Measurements from ENCODE around the gene CALD1. TPM values are rescaled to one million over a fixed set of nuclear protein-coding genes. Genes with fewer than 3 reads are reported as not detected.

The CALD1 gene
- total RNA-seq, 1 experiment from 2014 or later = 107 TPM

GRCh38 chr7:134819401-134819800 lies 40.0 kb downstream of the CALD1 start:
- Histone ChIP-seq H3K9me3 (ENCODE audit: control insufficient read depth, low read depth, low read length) (no peaks in the 10 kb centered on the region), H3K79me1 (ENCODE audit: insufficient read depth, low read depth, low read length, poor library complexity, severe bottlenecking) (no peaks in the 10 kb centered on the region), H3K9ac (ENCODE audit: extremely low read depth, insufficient read length, low read length) (no peak overlapping the region), H2BK120ac (ENCODE audit: low read depth, low read length, poor library complexity, severe bottlenecking) (no peak overlapping the region), H2AFZ (ENCODE audit: low read length) (no peak overlapping the region), H3K27ac (ENCODE audit: insufficient read length, low read depth, low read length) (no peak overlapping the region), H3K27me3 (ENCODE audit: insufficient read depth, low read length) (no peaks in the 10 kb centered on the region), H4K91ac (ENCODE audit: insufficient read length, low read depth, low read length) (no peak overlapping the region), H3K18ac (ENCODE audit: insufficient read length, low read depth, low read length) (no peak overlapping the region), H2BK12ac (ENCODE audit: insufficient read length, low read depth, low read length) (no peak overlapping the region), H3K23me2 (ENCODE audit: insufficient read length, low read depth, low read length, poor library complexity, severe bottlenecking) (no peaks in the 10 kb centered on the region), H2BK20ac (ENCODE audit: low read depth, low read length, poor library complexity, severe bottlenecking) (no peak overlapping the region), H2AK5ac (ENCODE audit: insufficient read length, low read length) (no peak overlapping the region), H3K4me1 (ENCODE audit: insufficient read depth, low read length) (no peaks in the 10 kb centered on the region), H2BK15ac (ENCODE audit: low read depth, low read length) (no peak overlapping the region), H4K5ac (ENCODE audit: insufficient read length, low read depth, low read length) (no peak overlapping the region), H3K79me2 (ENCODE audit: insufficient read depth, low read length) (peaks cover 7% of the 10 kb centered on the region), H3K4me2 (ENCODE audit: insufficient read depth, insufficient read length, low read length) (no peak overlapping the region), H3K23ac (ENCODE audit: insufficient read length, low read depth, low read length) (no peak overlapping the region), H3K56ac (ENCODE audit: insufficient read length, low read depth, low read length) (no peak overlapping the region), H3K4ac (ENCODE audit: low read depth, low read length) (no peak overlapping the region), H3K14ac (ENCODE audit: insufficient read depth, low read length) (no peak overlapping the region), H3T11ph (ENCODE audit: low read length) (no peak overlapping the region), H4K8ac (replicated peaks; ENCODE audit: insufficient read length, low read depth, low read length) (no peak overlapping the region), H2BK5ac (ENCODE audit: insufficient read length, low read length) (no peak overlapping the region), H4K20me1 (ENCODE audit: control insufficient read depth, insufficient read depth, insufficient read length) (no peaks in the 10 kb centered on the region)
- Mint-ChIP-seq H3K27ac (no peak overlapping the region), H3K4me3 (no peak overlapping the region), H3K9me3 (no peaks in the 10 kb centered on the region), H3K4me1 (peaks cover 2% of the 10 kb centered on the region in 2 experiments; a peak in 1 of 4 replicates), H3K36me3 (ENCODE audit: insufficient read depth in 1 of 3, low read depth in 3 of 3) (peaks cover 0 to 12% (median 0%) of the 10 kb centered on the region in 3 experiments; a peak in 2 of 7 replicates), H3K27me3 (ENCODE audit: low read depth) (no peaks in the 10 kb centered on the region)
- no peak for DNase-seq
- TF ChIP-seq CTCF (conservative IDR thresholded peaks at IDR 0.05) = no peak
- no CpG with 5 or more reads among the region's 4 CpGs for WGBS (ENCODE audit: extremely low coverage, insufficient read length, low lambda C conversion rate)

All from H9 (cell line).